ENCODE results near the gene RNF212B. TPM values are rescaled to one million over a fixed set of nuclear protein-coding genes. Genes with fewer than 3 reads are reported as not detected.

RNF212B gene
- total and polyA plus RNA-seq, 2 experiments from 2014 or later: not detected

GRCh38 chr14:23242076-23242475, 4.3 kb downstream of the RNF212B start:
- Histone ChIP-seq H3K79me2 (ENCODE audit: insufficient read depth) (no peaks in the 10 kb centered on the region), H2AFZ (no peak overlapping the region), H3K4me1 (ENCODE audit: insufficient read depth) (0 out of 2 replicates have a peak, but pooled peaks cover 4% of the 10 kb centered on the region), H3F3A (ENCODE audit: insufficient read depth) (no peaks in the 10 kb centered on the region), H3K27ac (no peak overlapping the region), H3K4me3 (no peak overlapping the region), H3K9me3 (ENCODE audit: low read depth) (no peaks in the 10 kb centered on the region), H3K4me2 (ENCODE audit: unreplicated experiment) (no peak overlapping the region), H3K36me3 (ENCODE audit: low read depth) (no peaks in the 10 kb centered on the region), H4K20me1 (ENCODE audit: insufficient read depth) (no peaks in the 10 kb centered on the region), H3K27me3 (replicated peaks; ENCODE audit: insufficient read depth) (no peaks in the 10 kb centered on the region), H3K9ac (no peak overlapping the region), H3K9me2 (ENCODE audit: insufficient read depth) (no peaks in the 10 kb centered on the region)
- in situ Hi-C loops (cut with MboI): no loop called here
- TF ChIP-seq EZH2 (IDR thresholded peaks at IDR 0.05; ENCODE audit: insufficient read depth, poor library complexity, severe bottlenecking): no peak
- TF ChIP-seq EZH2phosphoT487 (IDR thresholded peaks at IDR 0.05; ENCODE audit: insufficient read depth, low read depth): no peak
- 58 to 62% methylated on average over 2 to 3 of the region's 3 CpGs for WGBS, 2 experiments (ENCODE audit: low coverage in 1 of 2, low lambda C conversion rate in 2 of 2, missing lambda C conversion rate in 2 of 2)
- DNase-seq: no peak

- Histone ChIP-seq H3K27me3 (replicated peaks; ENCODE audit: insufficient read depth) (no peaks in the 10 kb centered on the region), H3K4me1 (ENCODE audit: insufficient read depth) (no peaks in the 10 kb centered on the region), H3K27ac (no peak overlapping the region), H3K79me2 (ENCODE audit: insufficient read depth) (no peaks in the 10 kb centered on the region), H3K9ac (no peak overlapping the region), H3K4me2 (ENCODE audit: unreplicated experiment) (no peak overlapping the region), H3K9me2 (ENCODE audit: insufficient read depth) (no peaks in the 10 kb centered on the region), H3K9me3 (ENCODE audit: low read depth) (no peaks in the 10 kb centered on the region), H4K20me1 (ENCODE audit: insufficient read depth) (no peaks in the 10 kb centered on the region), H2AFZ (no peak overlapping the region), H3K36me3 (ENCODE audit: low read depth) (no peaks in the 10 kb centered on the region), H3K4me3 (no peak overlapping the region), H3F3A (ENCODE audit: insufficient read depth) (no peaks in the 10 kb centered on the region)
- 82 to 89% methylated on average over 2 of the region's 2 CpGs for WGBS, 2 experiments (ENCODE audit: low coverage in 1 of 2, low lambda C conversion rate in 2 of 2, missing lambda C conversion rate in 2 of 2)
- in situ Hi-C loops (cut with MboI): no loop called here
- no peak for TF ChIP-seq EZH2 (IDR thresholded peaks at IDR 0.05; ENCODE audit: insufficient read depth, poor library complexity, severe bottlenecking)
- no peak for TF ChIP-seq EZH2phosphoT487 (IDR thresholded peaks at IDR 0.05; ENCODE audit: insufficient read depth, low read depth)
- no peak for DNase-seq
These were observed 5.3 kb downstream of the RNF212B start for GRCh38 chr14:23243066-23243465.

GRCh38 chr14:23245282-23245681, 7.5 kb downstream of the RNF212B start:
- H3K9me2 ChIP-seq (ENCODE audit: insufficient read depth): no peaks in the 10 kb centered on the region
- TF ChIP-seq EZH2 (IDR thresholded peaks at IDR 0.05; ENCODE audit: insufficient read depth, poor library complexity, severe bottlenecking) (no peak), EZH2phosphoT487 (IDR thresholded peaks at IDR 0.05; ENCODE audit: insufficient read depth, low read depth) (no peak)
- H2AFZ ChIP-seq: no peak overlapping the region
- no peaks in the 10 kb centered on the region for H3K36me3 ChIP-seq (ENCODE audit: low read depth)
- no peak overlapping the region for H3K9ac ChIP-seq
- H3F3A ChIP-seq (ENCODE audit: insufficient read depth): no peaks in the 10 kb centered on the region
- H3K4me2 ChIP-seq (ENCODE audit: unreplicated experiment): no peak overlapping the region
- H3K4me3 ChIP-seq: no peak overlapping the region
- no peak for DNase-seq
- no peaks in the 10 kb centered on the region for H3K4me1 ChIP-seq (ENCODE audit: insufficient read depth)
- in situ Hi-C loops (cut with MboI): no loop called here
- no peaks in the 10 kb centered on the region for H3K79me2 ChIP-seq (ENCODE audit: insufficient read depth)
- 0 out of 2 replicates have a peak, but pooled peaks cover 1% of the 10 kb centered on the region for H3K27me3 ChIP-seq (replicated peaks; ENCODE audit: insufficient read depth)
- no peaks in the 10 kb centered on the region for H3K9me3 ChIP-seq (ENCODE audit: low read depth)
- H4K20me1 ChIP-seq (ENCODE audit: insufficient read depth): no peaks in the 10 kb centered on the region
- no peak overlapping the region for H3K27ac ChIP-seq

GRCh38 chr14:23248601-23249000, 10.9 kb downstream of the RNF212B start:
- no peak overlapping the region for H3K27ac ChIP-seq
- H3K9me2 ChIP-seq (ENCODE audit: insufficient read depth): no peaks in the 10 kb centered on the region
- DNase-seq: no peak
- H3K4me2 ChIP-seq (ENCODE audit: unreplicated experiment): no peak overlapping the region
- in situ Hi-C loops (cut with MboI): no loop called here
- 73 to 79% methylated on average over 7 of the region's 7 CpGs for WGBS, 2 experiments (ENCODE audit: low coverage in 1 of 2, low lambda C conversion rate in 2 of 2, missing lambda C conversion rate in 2 of 2)
- H3K27me3 ChIP-seq (replicated peaks; ENCODE audit: insufficient read depth): 0 out of 2 replicates have a peak, but pooled peaks cover 4% of the 10 kb centered on the region
- H3K79me2 ChIP-seq (ENCODE audit: insufficient read depth): no peaks in the 10 kb centered on the region
- H3F3A ChIP-seq (ENCODE audit: insufficient read depth): no peaks in the 10 kb centered on the region
- no peaks in the 10 kb centered on the region for H3K9me3 ChIP-seq (ENCODE audit: low read depth)
- TF ChIP-seq EZH2phosphoT487 (IDR thresholded peaks at IDR 0.05; ENCODE audit: insufficient read depth, low read depth) (no peak), EZH2 (IDR thresholded peaks at IDR 0.05; ENCODE audit: insufficient read depth, poor library complexity, severe bottlenecking) (no peak)
- no peak overlapping the region for H3K9ac ChIP-seq
- H2AFZ ChIP-seq: no peak overlapping the region
- H3K4me3 ChIP-seq: no peak overlapping the region
- no peaks in the 10 kb centered on the region for H3K36me3 ChIP-seq (ENCODE audit: low read depth)
- H3K4me1 ChIP-seq (ENCODE audit: insufficient read depth): no peaks in the 10 kb centered on the region
- H4K20me1 ChIP-seq (ENCODE audit: insufficient read depth): no peaks in the 10 kb centered on the region

- in situ Hi-C loops (cut with MboI): no loop called here
- H3K9me2 ChIP-seq (ENCODE audit: insufficient read depth): no peaks in the 10 kb centered on the region
- no peaks in the 10 kb centered on the region for H3K36me3 ChIP-seq (ENCODE audit: low read depth)
- no peak overlapping the region for H3K9ac ChIP-seq
- H3K4me2 ChIP-seq (ENCODE audit: unreplicated experiment): no peak overlapping the region
- H3F3A ChIP-seq (ENCODE audit: insufficient read depth): no peaks in the 10 kb centered on the region
- no peak overlapping the region for H2AFZ ChIP-seq
- H3K27me3 ChIP-seq (replicated peaks; ENCODE audit: insufficient read depth): 0 out of 2 replicates have a peak, but pooled peaks cover 4% of the 10 kb centered on the region
- H4K20me1 ChIP-seq (ENCODE audit: insufficient read depth): no peaks in the 10 kb centered on the region
- no peak overlapping the region for H3K4me3 ChIP-seq
- no peaks in the 10 kb centered on the region for H3K9me3 ChIP-seq (ENCODE audit: low read depth)
- 55 to 61% methylated on average over 6 of the region's 6 CpGs for WGBS, 2 experiments (ENCODE audit: low coverage in 1 of 2, low lambda C conversion rate in 2 of 2, missing lambda C conversion rate in 2 of 2)
- H3K79me2 ChIP-seq (ENCODE audit: insufficient read depth): no peaks in the 10 kb centered on the region
- no peak for DNase-seq
- H3K4me1 ChIP-seq (ENCODE audit: insufficient read depth): no peaks in the 10 kb centered on the region
- no peak overlapping the region for H3K27ac ChIP-seq
- TF ChIP-seq EZH2phosphoT487 (IDR thresholded peaks at IDR 0.05; ENCODE audit: insufficient read depth, low read depth) (no peak), EZH2 (IDR thresholded peaks at IDR 0.05; ENCODE audit: insufficient read depth, poor library complexity, severe bottlenecking) (no peak)
These were observed 12.1 kb downstream of the RNF212B start for GRCh38 chr14:23249824-23250223.
